ENCODE data around the gene BTNL9.
"Not testable (repeated sequence)": the region's sequence is repeated elsewhere in the genome, so short reads cannot be mapped to it uniquely, and the experiment has no call there.

BTNL9 gene

DNA sequence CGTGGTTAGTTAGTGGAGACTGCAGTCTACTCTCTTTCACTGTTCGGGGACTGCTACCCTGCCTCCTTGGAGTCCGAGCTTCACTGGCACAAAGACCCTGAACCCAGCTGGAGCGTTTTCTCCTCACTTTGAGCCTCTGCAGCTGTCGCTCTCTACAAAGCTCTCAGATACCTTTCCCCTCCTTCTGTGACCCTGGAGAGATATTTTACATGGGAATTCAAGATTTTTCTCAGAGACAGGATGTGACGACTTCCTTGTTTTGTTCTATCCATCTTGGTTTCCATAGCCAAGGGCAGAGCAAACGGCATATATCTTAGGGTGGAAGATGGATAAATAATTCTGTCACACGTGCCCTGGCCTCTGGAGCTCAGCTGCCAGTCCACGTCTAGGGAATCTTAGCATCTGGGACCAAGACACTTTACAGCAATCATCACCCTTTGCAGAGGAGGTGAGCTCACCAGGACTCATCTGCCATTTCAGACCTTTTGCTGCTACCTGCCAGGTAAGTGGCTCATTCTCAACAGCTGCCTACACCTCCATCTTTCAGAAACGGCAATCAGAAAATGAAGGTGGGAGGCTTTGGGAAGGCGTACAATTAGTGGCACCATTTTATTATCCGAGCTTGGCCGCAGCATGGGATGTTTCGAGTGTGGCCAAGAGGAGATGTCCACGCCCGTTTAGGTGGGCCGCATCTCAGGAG, at the start of gene BTNL9:
Gene BTNL9, plus strand, starts transcription at position 336 of the 700 bp plus-strand sequence. CDS start 5,224 bp downstream, outside the sequence.
- no peak for DNase-seq (ENCODE audit: low read depth in 2 of 2)

GRCh38 chr5:180990882-180991242, 49.2 kb upstream of the BTNL9 start:
- no peak for DNase-seq (ENCODE audit: low read depth in 2 of 2)

DNA sequence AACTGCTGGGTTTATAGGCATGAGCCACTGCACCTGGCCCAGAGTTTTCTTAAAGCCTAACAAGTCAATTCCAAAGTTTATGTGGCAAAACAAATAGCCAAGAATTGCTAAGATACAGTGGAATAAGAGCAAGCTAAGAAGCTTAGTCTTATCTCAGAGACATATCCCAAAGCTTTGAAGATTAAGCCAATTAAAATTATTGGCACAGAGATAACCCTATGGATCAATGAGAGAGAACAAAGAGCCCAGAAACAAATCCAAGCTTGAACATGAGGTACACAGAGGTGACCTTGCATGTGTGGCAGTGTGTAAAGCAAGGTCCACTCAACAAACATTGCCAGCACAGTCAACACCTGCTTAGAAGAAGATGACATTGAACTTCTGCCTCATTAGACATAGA, 38.1 kb upstream of the BTNL9 start:
- DNase-seq (ENCODE audit: low read depth in 2 of 2), result no peak

DNA sequence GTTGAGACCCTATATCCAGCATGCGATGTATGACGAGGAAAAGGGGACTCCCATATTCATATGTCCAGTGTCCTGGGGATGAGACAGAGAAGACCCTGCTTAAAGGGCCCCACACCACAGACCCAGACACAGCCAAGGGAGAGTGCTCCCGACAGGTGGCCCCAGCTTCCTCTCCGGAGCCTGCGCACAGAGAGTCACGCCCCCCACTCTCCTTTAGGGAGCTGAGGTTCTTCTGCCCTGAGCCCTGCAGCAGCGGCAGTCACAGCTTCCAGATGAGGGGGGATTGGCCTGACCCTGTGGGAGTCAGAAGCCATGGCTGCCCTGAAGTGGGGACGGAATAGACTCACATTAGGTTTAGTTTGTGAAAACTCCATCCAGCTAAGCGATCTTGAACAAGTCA, 34.3 kb upstream of the BTNL9 start:
- DNase-seq (ENCODE audit: low read depth in 2 of 2), result no peak

DNA sequence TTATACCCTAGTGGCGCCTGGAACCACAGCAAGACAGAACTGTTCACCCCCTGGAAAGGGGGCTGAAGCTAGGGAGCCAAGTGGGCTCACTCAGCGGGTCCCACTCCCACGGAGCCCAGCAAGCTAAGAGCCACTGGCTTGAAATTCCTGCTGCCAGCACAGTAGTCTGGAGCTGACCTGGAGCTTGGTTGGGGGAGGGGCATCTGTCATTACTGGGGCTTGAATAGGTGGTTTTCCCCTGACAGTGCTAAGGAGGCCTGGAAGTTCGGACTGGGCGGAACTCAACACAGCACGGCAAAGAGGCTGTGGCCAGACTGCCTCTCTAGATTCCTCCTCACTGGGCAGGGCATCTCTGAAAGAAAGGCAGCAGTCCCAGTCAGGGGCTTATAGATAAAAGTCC, 31.9 kb upstream of the BTNL9 start:
- no peak for DNase-seq (ENCODE audit: low read depth in 2 of 2)

DNA sequence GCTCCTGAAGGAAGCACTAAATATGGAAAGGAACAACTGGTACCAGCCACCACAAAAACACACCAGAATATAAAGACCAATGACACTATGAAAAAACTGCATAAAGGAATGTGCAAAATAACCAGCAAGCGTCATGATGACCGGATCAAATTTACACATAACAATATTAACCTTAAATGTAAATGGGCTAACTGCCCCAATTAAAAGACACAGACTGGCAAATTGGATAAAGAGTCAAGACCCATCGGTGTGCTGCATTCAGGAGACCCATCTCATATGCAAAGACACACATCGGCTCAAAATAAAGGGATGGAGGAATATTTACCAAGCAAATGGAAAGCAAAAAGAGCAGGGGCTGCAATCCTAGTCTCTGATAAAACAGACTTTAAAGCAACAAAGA, 30.0 kb upstream of the BTNL9 start:
- DNase-seq (ENCODE audit: low read depth in 2 of 2), result not testable (repeated sequence)

- not testable (repeated sequence) for DNase-seq (ENCODE audit: low read depth in 2 of 2)
Observed at GRCh38 chr5:181014654-181015053, 25.4 kb upstream of the BTNL9 start.

DNA sequence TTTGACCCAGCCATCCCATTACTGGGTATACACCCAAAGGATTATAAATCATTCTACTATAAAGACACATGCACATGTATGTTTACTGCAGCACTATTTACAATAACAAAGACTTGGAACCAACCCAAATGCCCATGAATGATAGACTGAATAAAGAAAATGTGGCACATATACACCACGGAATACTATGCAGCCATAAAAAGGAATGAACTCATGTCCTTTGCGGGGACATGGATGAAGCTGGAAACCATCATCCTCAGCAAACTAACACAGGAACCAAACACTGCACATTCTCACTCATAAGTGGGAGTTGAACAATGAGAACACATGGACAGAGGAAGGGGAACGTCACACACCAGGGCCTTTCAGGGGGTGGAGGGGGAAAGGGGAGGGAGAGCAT, 22.6 kb upstream of the BTNL9 start:
- DNase-seq (ENCODE audit: low read depth in 2 of 2), result not testable (repeated sequence)

GRCh38 chr5:181020688-181021087, 19.4 kb upstream of the BTNL9 start:
- DNase-seq (ENCODE audit: low read depth in 2 of 2), result no peak

- no peak for DNase-seq (ENCODE audit: low read depth in 2 of 2)
Observed at GRCh38 chr5:181024245-181025064, 15.6 kb upstream of the BTNL9 start.

DNA sequence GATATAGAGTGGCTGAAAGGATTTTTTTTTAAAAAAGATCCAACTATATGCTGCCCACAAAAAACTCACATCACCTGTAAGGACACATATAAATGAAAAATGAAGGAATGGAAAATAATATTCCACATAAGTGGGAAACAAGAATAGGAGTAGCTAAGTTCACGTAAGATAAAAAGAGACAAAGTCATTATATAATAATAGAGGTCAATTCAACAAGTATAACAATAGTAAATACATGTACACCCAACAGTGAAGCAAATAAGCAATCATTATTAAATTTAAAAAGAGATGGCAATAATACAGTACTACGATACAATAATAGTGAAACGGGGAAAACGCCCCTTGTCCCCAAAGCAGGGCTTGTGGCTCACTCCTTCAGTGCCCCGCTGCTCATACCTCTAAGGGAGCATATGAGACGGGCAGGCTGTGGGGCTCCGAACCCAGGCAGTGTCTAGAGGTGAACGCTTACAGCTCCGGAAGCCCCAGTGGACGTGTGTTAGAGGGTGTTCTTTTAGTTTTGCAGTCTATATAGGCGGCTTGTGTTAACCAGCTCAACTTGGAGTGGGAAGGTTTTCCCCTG, 12.5 kb upstream of the BTNL9 start:
- DNase-seq (ENCODE audit: low read depth in 2 of 2), result no peak

DNA sequence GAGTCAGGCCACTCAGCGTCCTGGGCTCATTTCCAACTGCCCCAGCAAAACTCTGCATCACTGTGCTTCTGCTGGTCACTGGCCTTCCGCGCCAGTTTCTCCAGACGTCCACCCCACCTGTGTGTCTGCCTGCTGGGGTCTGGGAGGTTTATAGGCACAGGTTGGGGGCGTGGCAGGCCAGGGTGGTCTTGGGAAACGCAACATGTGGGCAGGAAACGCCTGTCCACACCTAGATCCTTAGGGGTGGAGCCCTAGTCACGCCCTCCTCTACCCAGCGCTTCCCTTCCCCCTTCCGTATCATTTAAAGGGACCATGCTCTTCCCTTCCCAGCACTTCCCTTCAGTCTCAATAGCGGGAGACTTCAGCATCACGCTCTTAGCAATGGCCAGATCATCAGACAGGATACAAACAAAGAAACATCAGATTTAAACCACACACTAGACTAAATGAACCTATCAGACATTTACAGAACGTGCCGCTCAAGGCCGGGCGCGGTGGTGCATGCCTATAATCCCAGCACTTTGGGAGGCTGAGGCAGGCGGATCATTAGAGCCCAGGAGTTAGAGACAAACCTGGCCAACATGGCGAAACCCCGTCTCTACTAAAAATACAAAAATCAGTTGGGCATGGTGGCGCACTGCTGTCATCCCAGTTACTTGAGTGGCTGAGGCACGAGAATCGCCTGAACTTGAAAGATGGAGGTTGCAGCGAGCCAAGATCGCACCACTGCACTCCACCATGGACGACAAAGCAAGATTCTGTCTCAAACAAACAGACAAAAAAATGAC, 11.8 kb upstream of the BTNL9 start:
- DNase-seq (ENCODE audit: low read depth in 2 of 2), result no peak

DNA sequence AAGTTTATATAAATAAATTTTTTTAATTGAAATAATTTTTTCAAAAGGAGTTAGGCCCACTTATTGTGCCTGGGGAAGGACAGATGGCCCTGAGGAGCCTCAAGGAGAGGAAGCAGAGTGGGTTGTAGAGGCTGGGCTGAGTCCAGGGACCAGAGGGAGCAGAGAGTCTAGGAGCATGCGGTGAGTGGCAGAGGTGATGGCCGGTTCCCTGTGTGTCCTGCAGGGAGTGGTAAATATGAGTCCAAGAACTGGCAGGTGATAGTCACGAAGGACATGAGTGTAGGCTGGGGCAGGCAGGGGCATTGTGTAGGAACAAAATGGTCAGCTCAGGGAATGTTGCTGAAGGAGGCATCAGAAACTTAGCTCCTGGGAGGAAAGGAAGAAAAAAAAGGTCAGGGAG, 8.3 kb upstream of the BTNL9 start:
- DNase-seq (ENCODE audit: low read depth in 2 of 2), result no peak

- no peak for DNase-seq (ENCODE audit: low read depth in 2 of 2)
Observed at GRCh38 chr5:181035991-181036815, 3.9 kb upstream of the BTNL9 start.

DNA sequence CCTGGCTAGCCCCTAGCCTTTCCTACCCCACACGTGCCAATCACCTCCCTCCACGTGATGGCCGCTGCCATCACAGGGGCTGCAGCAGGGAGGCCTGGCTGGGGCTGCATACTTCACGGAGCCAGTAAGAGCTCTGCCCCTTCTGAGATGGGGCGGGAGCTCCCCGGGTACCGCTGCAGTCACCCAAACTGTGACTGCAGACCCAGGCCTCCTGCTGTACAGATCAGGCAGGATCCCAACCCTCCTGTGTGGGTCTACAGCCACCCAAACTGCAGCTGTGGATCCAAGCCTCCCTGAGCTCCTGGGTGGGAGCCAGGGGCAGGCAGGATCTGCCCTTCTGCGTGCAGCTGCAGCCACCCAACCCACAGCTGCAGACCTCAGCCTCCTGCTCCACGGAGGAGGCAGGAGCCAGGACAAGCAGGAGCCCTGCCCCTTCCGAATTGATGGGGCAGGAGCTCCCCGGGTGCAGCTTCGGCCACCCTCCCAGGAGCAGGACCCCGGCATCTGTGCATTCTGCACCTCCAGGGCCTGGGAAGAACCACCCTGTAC, 3.2 kb upstream of the BTNL9 start:
- no peak for DNase-seq (ENCODE audit: low read depth in 2 of 2)

GRCh38 chr5:181037365-181037861, 2.7 kb upstream of the BTNL9 start:
- no peak for DNase-seq (ENCODE audit: low read depth in 2 of 2)

- no peak for DNase-seq (ENCODE audit: low read depth in 2 of 2)
Observed at GRCh38 chr5:181039471-181039870, 595 bp upstream of the BTNL9 start.

DNA sequence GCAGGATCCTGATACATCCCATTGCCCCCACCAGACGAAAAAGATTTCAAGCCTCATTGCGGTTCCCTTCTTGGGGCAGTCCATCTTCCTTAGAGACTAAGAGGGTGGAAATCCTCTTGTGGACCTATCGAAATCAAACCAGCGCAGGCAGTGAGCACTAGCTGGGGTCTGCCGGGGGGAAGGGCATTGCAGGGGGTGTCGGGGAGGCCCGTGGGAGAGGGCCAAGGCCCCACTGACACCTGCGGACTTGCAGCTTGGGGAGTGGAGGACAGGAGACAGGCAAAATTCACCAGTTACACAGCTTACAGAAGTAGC, 522 bp downstream of the BTNL9 start:
- DNase-seq (ENCODE audit: low read depth in 2 of 2), result no peak

DNA sequence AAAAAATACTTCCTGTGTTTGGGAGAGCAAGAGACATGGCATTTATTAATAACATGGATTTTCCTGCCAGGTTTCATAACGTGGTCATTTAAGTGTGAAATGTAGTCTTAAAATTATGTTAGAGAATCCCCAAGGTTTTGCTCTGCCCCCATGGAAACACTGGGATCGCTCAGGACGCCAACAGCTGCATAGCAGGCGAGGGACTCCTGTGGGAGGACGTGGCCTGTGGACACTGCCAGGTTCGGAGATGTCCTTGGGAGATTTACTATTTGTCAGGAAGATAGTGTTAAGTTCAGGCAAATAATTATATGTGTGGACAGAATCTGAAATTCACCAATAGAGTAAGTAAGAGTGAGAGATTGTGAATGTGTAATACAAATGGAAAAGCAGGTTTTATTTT, 977 bp downstream of the BTNL9 start:
- DNase-seq (ENCODE audit: low read depth in 2 of 2), result no peak

DNA sequence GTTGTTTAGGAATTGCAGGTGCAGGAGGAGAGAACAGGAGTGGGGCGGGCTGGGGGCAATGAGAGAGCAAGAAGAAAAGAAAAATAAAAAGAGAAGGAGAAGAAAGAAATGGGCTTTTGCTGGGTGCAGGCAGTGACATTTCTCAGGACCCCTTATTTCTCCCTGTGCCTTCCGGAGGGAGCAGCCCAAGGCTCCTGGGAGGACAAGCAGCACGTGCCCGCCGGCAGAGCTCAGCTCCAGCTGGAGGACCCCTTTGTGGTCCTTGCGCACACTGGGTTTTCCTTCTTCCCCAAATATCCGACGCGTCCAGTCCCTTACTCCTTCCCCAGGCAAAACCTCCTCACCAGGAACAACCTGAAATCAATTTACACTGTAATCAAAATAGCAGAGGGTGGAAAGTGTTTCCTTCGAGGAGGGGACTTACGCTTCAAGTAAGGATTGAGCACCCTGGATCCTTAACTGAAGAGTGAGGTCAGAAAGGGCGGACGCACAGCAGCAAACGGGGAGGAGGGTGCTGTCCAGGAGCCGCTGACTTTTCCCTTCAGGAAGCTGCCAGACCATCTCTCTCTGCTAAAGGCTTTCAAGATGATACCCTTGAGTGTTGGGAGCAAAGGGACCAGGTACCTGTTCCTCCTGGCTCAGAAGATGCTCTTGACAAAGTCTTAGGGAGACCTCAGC, 2.1 kb downstream of the BTNL9 start:
- no peak for DNase-seq (ENCODE audit: low read depth in 2 of 2)

Measured in activated CD4-positive, alpha-beta T cell treated with anti-CD3 and anti-CD28 coated beads for 24 hours (primary cell).